Loucy (cell line): ENCODE results near the gene LILRB2.

Source experiments
- EZH2phosphoT487 ChIP-seq: fragments of 200-600 bp; IDR thresholded peaks from 2 replicates; pipeline ENCODE4 v1.6.1; 2018; ENCODE audit warnings: antibody characterized with exemption, mild to moderate bottlenecking, moderate library complexity, borderline replicate concordance
- TF ChIP-seq, protein P1 (sequence below): fragments of 200-600 bp; sonication (generic); conservative IDR thresholded peaks from 2 replicates; pipeline ENCODE4 v1.5.1; 2014; ENCODE audit warnings: mild to moderate bottlenecking, antibody characterized with exemption, low read length

DNA sequence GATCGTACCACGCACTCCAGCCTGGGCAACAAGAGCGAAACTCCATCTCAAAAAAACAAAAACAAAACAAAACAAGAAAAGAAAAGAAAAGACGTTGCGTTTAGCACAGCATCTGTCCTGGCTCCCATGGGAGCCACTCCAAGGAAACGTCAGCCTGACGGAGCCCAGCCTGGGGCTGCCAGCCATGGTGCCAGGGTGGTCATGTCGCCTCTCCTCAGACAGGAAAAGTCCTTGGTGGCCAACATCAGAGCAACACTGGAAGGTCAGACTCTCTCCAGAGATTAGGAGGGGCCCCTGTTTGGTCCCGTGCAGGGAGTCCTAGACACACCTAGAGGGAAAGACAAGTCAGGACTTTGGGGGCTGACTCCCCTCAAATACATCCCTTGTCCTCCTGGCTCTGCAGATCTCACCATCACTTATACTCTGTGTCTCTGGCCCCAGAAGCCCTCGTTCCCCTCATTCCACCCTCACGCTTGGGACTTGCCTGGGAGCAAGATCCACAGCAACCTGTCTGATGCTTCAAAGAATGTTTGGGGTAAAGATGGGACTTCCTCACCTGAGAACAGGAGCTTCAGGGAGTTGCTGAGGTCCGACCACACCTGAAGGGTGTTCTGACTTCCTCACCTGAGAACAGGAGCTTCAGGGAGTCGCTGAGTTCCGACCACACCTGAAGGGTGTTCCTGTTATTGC lies 48.7 kb upstream of the LILRB2 start:
- TF ChIP-seq, protein P1, sequence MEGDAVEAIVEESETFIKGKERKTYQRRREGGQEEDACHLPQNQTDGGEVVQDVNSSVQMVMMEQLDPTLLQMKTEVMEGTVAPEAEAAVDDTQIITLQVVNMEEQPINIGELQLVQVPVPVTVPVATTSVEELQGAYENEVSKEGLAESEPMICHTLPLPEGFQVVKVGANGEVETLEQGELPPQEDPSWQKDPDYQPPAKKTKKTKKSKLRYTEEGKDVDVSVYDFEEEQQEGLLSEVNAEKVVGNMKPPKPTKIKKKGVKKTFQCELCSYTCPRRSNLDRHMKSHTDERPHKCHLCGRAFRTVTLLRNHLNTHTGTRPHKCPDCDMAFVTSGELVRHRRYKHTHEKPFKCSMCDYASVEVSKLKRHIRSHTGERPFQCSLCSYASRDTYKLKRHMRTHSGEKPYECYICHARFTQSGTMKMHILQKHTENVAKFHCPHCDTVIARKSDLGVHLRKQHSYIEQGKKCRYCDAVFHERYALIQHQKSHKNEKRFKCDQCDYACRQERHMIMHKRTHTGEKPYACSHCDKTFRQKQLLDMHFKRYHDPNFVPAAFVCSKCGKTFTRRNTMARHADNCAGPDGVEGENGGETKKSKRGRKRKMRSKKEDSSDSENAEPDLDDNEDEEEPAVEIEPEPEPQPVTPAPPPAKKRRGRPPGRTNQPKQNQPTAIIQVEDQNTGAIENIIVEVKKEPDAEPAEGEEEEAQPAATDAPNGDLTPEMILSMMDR: no peak
- TF ChIP-seq EZH2phosphoT487: no peak
